ENCODE results near the gene GSG1L.

GSG1L gene

DNA sequence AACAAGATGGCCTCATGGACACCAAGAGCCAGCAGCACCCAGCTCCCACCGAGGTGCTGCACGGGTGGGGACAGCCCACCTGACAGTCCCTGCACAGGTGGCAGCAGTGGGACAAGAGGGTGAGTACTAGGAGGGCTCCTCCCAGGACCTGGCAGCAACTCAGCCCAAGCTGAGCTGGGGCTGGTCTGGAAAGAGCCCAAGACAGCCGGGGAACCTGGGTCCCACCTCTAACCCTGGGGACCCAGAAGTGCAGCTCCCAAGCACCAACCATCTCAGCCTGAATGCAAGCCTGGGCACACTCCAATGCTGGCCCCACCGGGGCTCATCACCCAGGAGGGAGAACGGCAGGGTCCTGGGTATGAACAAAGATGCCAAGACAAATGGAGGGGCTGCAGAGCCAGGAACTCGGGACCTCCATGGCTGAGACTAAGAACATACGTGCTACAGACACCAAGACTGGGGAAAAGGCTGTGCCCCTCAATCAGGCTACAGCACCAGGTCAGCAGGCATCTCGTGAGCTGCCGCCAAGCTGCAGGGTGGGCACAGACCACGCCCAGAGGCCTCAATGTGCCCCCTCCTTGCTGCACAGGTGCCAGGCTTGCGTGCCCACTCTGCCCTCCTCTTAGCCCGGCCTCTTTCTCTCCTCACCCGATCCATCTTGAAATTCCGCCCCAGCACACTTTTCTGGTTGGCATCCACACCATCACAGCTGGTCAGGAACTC is 37.5 kb upstream of the GSG1L start:
- H3F3A ChIP-seq (ENCODE audit: insufficient read depth), result no peaks in the 10 kb centered on the region
- no peaks in the 10 kb centered on the region for H3K27me3 ChIP-seq (ENCODE audit: low read length)
- TF ChIP-seq EZH2phosphoT487 (conservative IDR thresholded peaks at IDR 0.05; ENCODE audit: low read length), result no peak
- TF ChIP-seq, protein P1, sequence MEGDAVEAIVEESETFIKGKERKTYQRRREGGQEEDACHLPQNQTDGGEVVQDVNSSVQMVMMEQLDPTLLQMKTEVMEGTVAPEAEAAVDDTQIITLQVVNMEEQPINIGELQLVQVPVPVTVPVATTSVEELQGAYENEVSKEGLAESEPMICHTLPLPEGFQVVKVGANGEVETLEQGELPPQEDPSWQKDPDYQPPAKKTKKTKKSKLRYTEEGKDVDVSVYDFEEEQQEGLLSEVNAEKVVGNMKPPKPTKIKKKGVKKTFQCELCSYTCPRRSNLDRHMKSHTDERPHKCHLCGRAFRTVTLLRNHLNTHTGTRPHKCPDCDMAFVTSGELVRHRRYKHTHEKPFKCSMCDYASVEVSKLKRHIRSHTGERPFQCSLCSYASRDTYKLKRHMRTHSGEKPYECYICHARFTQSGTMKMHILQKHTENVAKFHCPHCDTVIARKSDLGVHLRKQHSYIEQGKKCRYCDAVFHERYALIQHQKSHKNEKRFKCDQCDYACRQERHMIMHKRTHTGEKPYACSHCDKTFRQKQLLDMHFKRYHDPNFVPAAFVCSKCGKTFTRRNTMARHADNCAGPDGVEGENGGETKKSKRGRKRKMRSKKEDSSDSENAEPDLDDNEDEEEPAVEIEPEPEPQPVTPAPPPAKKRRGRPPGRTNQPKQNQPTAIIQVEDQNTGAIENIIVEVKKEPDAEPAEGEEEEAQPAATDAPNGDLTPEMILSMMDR (IDR thresholded peaks at IDR 0.05; ENCODE audit: insufficient read depth, low read length, poor library complexity, severe bottlenecking), result no peak
- H3K4me2 ChIP-seq (ENCODE audit: low read depth, low read length, poor library complexity, severe bottlenecking), result no peak overlapping the region
- H3K79me2 ChIP-seq (ENCODE audit: insufficient read depth, low read length), result no peaks in the 10 kb centered on the region
- H2AFZ ChIP-seq (ENCODE audit: low read depth, low read length, severe bottlenecking), result no peak overlapping the region
- H3K9me3 ChIP-seq (ENCODE audit: insufficient read depth, low read length), result no peaks in the 10 kb centered on the region
- no peaks in the 10 kb centered on the region for H3K9me2 ChIP-seq (replicated peaks; ENCODE audit: insufficient read depth, low read length)
- H3K4me3 ChIP-seq (ENCODE audit: insufficient read depth, low read length, poor library complexity, severe bottlenecking), result no peak overlapping the region
- H3K9ac ChIP-seq (ENCODE audit: low read length), result no peak overlapping the region
- no peak overlapping the region for H3K27ac ChIP-seq (ENCODE audit: low read depth, low read length)
- H3K36me3 ChIP-seq (ENCODE audit: low read length), result peaks cover 8% of the 10 kb centered on the region; the same call in 1 of the 2 replicates
- no peaks in the 10 kb centered on the region for H4K20me1 ChIP-seq (ENCODE audit: low read depth, low read length)

DNA sequence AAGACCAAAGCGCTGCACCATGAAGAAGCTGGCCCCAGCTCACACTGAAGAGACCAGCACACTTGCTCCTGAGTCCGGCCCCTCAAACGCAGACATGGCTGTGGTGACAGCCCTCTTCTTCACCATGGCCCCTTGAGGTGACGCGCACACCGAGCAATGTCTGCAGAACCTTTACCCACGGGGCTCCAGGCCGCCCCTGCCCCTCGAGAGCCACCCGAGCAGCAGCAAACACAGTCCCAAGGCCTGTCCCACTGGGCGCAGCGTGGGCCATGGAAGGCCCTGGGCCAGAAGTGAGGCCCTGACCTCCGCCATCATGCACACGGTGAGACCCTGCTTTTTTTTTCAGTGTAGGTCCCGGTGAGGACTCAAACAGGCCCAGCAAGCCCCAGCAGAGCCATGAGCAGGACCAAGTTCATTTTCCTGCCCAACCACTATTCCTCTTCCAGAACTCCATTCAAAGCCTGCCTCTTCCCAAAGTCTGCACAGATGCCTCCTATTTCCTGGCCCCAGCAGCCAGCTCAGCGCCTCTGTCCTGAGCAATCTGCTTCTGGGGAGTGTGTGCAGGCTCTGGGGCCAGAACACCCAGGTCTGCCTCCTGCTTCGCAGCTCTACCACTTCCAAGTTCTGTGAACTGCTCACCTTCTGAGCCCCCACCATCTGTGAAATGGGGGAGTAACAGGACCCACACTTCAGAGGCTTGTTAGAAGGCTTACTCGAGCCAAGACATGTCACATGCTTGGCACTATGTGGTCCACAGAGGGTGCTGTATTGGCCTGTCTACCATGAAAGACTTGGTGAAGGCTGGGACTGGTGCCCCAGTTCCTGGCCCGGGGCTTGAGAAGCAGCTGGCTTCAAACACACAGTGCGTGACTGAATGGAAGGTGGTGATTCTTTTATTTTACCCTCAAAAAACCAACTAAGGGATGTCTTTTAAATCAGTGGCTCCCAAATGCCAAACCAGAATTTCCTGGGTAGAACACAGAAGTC is 35.7 kb upstream of the GSG1L start:
- no peaks in the 10 kb centered on the region for H3K36me3 ChIP-seq (ENCODE audit: low read length)

DNA sequence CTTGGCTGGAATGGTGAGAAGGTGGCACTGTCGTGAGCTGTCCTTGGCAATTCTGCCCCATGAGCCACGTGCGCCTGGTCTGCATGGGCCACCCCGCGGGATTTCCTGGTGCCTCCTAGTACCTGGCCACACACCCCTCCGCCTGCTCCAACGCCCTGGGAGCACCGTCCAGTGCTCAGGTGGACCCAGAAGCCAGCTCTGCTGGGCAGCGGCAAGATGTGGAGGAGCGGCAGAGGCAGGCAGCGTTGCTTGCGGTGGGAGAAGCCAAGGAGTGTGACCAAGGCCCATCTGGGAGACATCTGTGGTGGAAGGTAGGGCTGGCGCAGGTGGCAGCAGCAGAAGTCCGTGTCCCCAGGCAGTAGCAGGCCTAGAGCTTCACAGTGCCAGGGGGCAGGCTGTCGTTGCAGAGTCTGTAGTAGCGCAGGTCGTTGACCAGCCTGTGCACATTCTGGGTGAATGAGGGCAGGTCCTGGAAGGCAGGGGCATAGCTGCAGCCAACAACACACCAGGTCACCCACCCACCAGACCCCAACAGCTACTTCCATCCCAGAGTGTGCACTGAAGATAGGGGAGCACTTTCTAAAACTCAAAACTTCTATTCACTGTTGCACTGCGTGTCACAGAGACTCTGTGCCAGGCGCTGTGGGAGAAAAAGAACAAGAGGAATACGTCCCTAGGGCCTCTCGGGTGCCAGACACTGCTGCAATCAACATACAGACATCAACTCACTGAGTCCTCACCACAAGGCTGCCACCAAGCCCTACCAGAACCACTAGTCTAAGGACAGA is 34.9 kb upstream of the GSG1L start:
- TF ChIP-seq EZH2phosphoT487 (conservative IDR thresholded peaks at IDR 0.05; ENCODE audit: low read length), result no peak
- TF ChIP-seq, protein P1 (IDR thresholded peaks at IDR 0.05; ENCODE audit: insufficient read depth, low read length, poor library complexity, severe bottlenecking), result no peak
- H3K9me3 ChIP-seq (ENCODE audit: insufficient read depth, low read length), result no peaks in the 10 kb centered on the region
- no peak overlapping the region for H3K4me3 ChIP-seq (ENCODE audit: insufficient read depth, low read length, poor library complexity, severe bottlenecking)
- H3K36me3 ChIP-seq (ENCODE audit: low read length), result no peaks in the 10 kb centered on the region
- H3F3A ChIP-seq (ENCODE audit: insufficient read depth), result no peaks in the 10 kb centered on the region
- no peak overlapping the region for H3K27ac ChIP-seq (ENCODE audit: low read depth, low read length)
- no peak overlapping the region for H3K9ac ChIP-seq (ENCODE audit: low read length)
- H4K20me1 ChIP-seq (ENCODE audit: low read depth, low read length), result no peaks in the 10 kb centered on the region
- H3K27me3 ChIP-seq (ENCODE audit: low read length), result no peaks in the 10 kb centered on the region
- no peak overlapping the region for H3K4me2 ChIP-seq (ENCODE audit: low read depth, low read length, poor library complexity, severe bottlenecking)
- H3K79me2 ChIP-seq (ENCODE audit: insufficient read depth, low read length), result no peaks in the 10 kb centered on the region
- no peak overlapping the region for H2AFZ ChIP-seq (ENCODE audit: low read depth, low read length, severe bottlenecking)
- H3K9me2 ChIP-seq (replicated peaks; ENCODE audit: insufficient read depth, low read length), result no peaks in the 10 kb centered on the region

More for the DNA sequence above, 35.7 kb upstream of the GSG1L start:
- Histone ChIP-seq H3K9me3 (ENCODE audit: insufficient read depth, low read length) (no peaks in the 10 kb centered on the region), H3K4me3 (ENCODE audit: insufficient read depth, low read length, poor library complexity, severe bottlenecking) (no peak overlapping the region), H3K27me3 (ENCODE audit: low read length) (no peaks in the 10 kb centered on the region), H3K9me2 (replicated peaks; ENCODE audit: insufficient read depth, low read length) (no peaks in the 10 kb centered on the region), H4K20me1 (ENCODE audit: low read depth, low read length) (no peaks in the 10 kb centered on the region), H2AFZ (ENCODE audit: low read depth, low read length, severe bottlenecking) (no peak overlapping the region), H3K79me2 (ENCODE audit: insufficient read depth, low read length) (no peaks in the 10 kb centered on the region), H3K4me2 (ENCODE audit: low read depth, low read length, poor library complexity, severe bottlenecking) (no peak overlapping the region), H3K9ac (ENCODE audit: low read length) (no peak overlapping the region), H3K27ac (ENCODE audit: low read depth, low read length) (no peak overlapping the region), H3F3A (ENCODE audit: insufficient read depth) (no peaks in the 10 kb centered on the region)
- no peak for TF ChIP-seq EZH2phosphoT487 (conservative IDR thresholded peaks at IDR 0.05; ENCODE audit: low read length)
- TF ChIP-seq, protein P1 (IDR thresholded peaks at IDR 0.05; ENCODE audit: insufficient read depth, low read length, poor library complexity, severe bottlenecking), result no peak
